Measurements from ENCODE around the gene ASGR1.
"Not testable (repeated sequence)": the region's sequence is repeated elsewhere in the genome, so short reads cannot be mapped to it uniquely, and the experiment has no call there.

The ASGR1 gene

DNA sequence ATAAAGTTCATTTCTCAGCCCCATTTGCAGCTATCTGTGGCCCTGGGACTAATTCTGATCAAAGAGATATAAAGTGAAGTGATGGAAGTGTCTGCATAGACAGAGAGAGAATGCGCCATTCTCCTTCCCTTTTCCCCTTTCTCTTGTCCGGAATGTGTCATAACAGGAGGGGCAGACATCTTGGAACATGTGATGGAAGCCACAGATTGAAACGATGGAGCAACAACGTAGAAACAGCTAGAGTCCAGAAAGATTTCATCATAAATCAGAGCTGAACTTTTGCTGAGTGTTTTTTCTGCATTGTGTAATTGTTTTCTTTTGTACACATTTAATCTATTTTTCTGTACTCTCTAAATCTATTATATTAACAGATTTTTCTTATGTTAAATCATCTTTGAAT lies 11.3 kb downstream of the ASGR1 start:
- DNase-seq (ENCODE audit: low read depth in 2 of 2), result peak; percentile 63 to 83
- H3K4me3 ChIP-seq (replicated peaks in 1 of 2; ENCODE audit: low read depth in 2 of 2, low read length in 2 of 2), result no peak overlapping the region
- TF ChIP-seq CTCF (IDR thresholded peaks at IDR 0.05; ENCODE audit: low read depth, low read length), result no peak

DNA sequence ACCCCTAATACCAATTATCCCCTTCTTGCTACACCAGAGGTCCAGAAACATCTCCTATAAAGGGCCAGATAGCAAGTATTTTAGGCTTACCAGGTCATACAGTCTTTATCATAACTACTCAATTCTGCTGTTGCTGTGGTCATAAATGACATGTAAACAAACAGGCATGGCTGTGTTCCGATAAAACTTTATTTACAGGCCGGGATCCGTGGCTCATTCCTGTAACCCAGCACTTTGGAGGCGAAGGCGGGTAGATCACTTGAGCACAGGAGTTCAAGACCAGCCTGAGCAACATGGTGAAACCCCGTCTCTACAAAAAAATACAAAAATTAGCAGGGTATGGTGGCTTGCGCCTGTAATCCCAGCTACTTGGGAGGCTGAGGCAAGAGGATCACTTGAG lies 12.3 kb downstream of the ASGR1 start:
- no peak for DNase-seq (ENCODE audit: low read depth in 2 of 2)
- H3K4me3 ChIP-seq (replicated peaks in 1 of 2; ENCODE audit: low read depth in 2 of 2, low read length in 2 of 2), result no peak overlapping the region
- TF ChIP-seq CTCF (IDR thresholded peaks at IDR 0.05; ENCODE audit: low read depth, low read length), result no peak

GRCh38 chr17:7159571-7159970 lies 19.6 kb downstream of the ASGR1 start:
- not testable (repeated sequence) for DNase-seq (ENCODE audit: low read depth in 2 of 2); H3K4me3 ChIP-seq (replicated peaks in 1 of 2; ENCODE audit: low read depth in 2 of 2, low read length in 2 of 2)

DNA sequence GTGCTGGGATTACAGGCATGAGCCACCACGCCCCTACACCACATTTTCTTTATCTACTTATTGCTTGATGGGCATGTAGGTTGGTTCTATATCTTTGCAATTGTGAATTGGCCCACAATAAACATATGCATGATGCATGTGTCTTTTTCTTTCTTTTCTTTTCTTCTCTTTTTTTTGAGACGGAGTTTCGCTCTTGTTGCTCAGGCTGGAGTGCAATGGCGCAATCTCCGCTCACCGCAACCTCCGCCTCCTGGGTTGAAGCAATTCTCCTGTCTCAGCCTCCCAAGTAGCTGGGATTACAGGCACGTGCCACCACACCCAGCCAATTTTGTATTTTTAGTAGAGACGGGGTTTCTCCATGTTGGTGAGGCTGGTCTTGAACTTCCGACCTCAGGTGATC lies 20.7 kb downstream of the ASGR1 start:
- DNase-seq (ENCODE audit: low read depth in 2 of 2), result not testable (repeated sequence)

GRCh38 chr17:7156342-7156940 lies 22.7 kb downstream of the ASGR1 start:
- DNase-seq (ENCODE audit: low read depth in 2 of 2), result no peak
- no peak for TF ChIP-seq CTCF (IDR thresholded peaks at IDR 0.05; ENCODE audit: low read depth, low read length)
- H3K4me3 ChIP-seq (replicated peaks in 1 of 2; ENCODE audit: low read depth in 2 of 2, low read length in 2 of 2), result no peak overlapping the region

More for the DNA sequence above, 20.7 kb downstream of the ASGR1 start:
- H3K4me3 ChIP-seq (replicated peaks in 1 of 2; ENCODE audit: low read depth in 2 of 2, low read length in 2 of 2), result not testable (repeated sequence)

GRCh38 chr17:7147772-7148171 lies 31.4 kb downstream of the ASGR1 start:
- H3K4me3 ChIP-seq (replicated peaks in 1 of 2; ENCODE audit: low read depth in 2 of 2, low read length in 2 of 2), result no peak overlapping the region
- no peak for TF ChIP-seq CTCF (IDR thresholded peaks at IDR 0.05; ENCODE audit: low read depth, low read length)
- no peak for DNase-seq (ENCODE audit: low read depth in 2 of 2)

DNA sequence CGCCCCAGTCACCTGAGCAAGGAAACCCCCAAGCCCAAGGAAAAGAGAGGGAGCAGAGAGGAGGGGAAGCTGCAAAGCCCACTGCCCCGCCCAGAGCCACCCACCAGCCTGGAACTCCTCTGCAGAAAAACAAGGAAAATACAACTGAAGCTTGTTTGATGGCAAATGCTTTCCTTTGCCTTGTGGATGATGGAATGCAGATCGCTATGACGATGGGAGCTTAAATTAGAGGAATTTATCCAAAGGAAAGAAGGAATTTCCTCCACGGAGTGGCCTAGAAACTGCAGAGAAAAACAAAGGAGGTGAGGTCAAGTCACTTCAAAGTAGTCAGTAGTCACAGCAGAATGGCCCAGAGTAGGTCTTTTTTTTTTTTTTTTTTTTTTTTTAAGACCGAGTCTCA lies 33.1 kb downstream of the ASGR1 start:
- no peak overlapping the region for H3K4me3 ChIP-seq (replicated peaks in 1 of 2; ENCODE audit: low read depth in 2 of 2, low read length in 2 of 2)
- TF ChIP-seq CTCF (IDR thresholded peaks at IDR 0.05; ENCODE audit: low read depth, low read length), result no peak
- no peak for DNase-seq (ENCODE audit: low read depth in 2 of 2)

- DNase-seq (ENCODE audit: low read depth in 2 of 2), result no peak
- no peak overlapping the region for H3K4me3 ChIP-seq (replicated peaks in 1 of 2; ENCODE audit: low read depth in 2 of 2, low read length in 2 of 2)
- no peak for TF ChIP-seq CTCF (IDR thresholded peaks at IDR 0.05; ENCODE audit: low read depth, low read length)
Measured at GRCh38 chr17:7144213-7144612, 35.0 kb downstream of the ASGR1 start.
